SKM-1 (cell line): ENCODE data around the gene CHI3L2.

Experiments used
- DNase-seq: peaks from one replicate; lab custom pipeline; 2025; ENCODE audit not compliant: unreplicated experiment; lab: John Stamatoyannopoulos, UW

The CHI3L2 gene

DNA sequence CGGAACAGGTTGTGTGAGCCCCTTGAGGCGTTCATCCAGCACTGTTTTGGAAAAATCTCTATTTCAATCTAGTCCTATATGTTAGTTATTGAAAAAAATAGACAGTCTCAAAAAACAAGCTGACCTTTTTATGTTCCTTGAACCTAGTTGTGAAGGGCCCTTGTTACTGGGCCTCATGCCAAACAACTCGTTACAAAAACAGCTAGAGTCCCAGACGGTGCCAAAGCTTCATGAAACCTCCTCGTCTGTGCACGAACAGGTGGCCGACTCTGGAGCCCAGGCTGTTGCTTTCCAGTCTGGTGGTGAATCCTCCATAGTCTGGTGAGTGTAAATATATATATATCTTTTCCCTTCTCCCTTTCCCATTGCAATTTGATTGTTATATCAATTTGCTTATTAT, 63.1 kb downstream of the CHI3L2 start, which contains the start of gene CHIA:
TSS of gene CHIA (plus strand) at position 222 of the 400 bp plus-strand sequence. CDS start 19,617 bp downstream, outside the sequence.
- no peak for DNase-seq
